OCI-LY1 (cell line): ENCODE results near the gene MCCD1.
"Not testable (repeated sequence)": the region's sequence is repeated elsewhere in the genome, so short reads cannot be mapped to it uniquely, and the experiment has no call there.

Experiments used
- H2AFZ ChIP-seq: fragments of 200-600 bp; sonication (generic), shearing (Covaris generic); 2 replicates; pipeline ENCODE4 v1.6.0; 2014; ENCODE audit warnings: antibody characterized with exemption, mild to moderate bottlenecking, low read length
- H3F3A ChIP-seq: fragments of 200-600 bp; sonication (generic), shearing (Covaris generic); 2 replicates; pipeline ENCODE4 v1.6.0; 2014; ENCODE audit warnings: mild to moderate bottlenecking, antibody characterized with exemption, low read length, moderate library complexity; ENCODE audit not compliant: insufficient read depth
- H3K27ac ChIP-seq: fragments of 200-600 bp; sonication (generic); 2 replicates; pipeline ENCODE4 v1.5.1; 2014; ENCODE audit warnings: low read length, mixed run types, mild to moderate bottlenecking, low read depth; ENCODE audit not compliant: poor library complexity, severe bottlenecking
- H3K27me3 ChIP-seq: fragments of 200-600 bp; sonication (generic); 2 replicates; pipeline ENCODE4 v1.6.0; 2014; ENCODE audit warnings: antibody characterized with exemption, mild to moderate bottlenecking, low read length, moderate library complexity; ENCODE audit not compliant: insufficient read depth
- H3K36me3 ChIP-seq: fragments of 200-600 bp; sonication (generic); 2 replicates; pipeline ENCODE4 v1.6.1; 2014; ENCODE audit warnings: mild to moderate bottlenecking, antibody characterized with exemption, low read length, moderate library complexity, mixed read lengths; ENCODE audit not compliant: insufficient read depth
- H3K4me1 ChIP-seq: fragments of 200-600 bp; sonication (generic); 2 replicates; pipeline ENCODE4 v1.5.1; 2014; ENCODE audit warnings: mild to moderate bottlenecking, low read length, moderate library complexity; ENCODE audit not compliant: insufficient read depth, severe bottlenecking
- H3K4me2 ChIP-seq: fragments of 200-600 bp; sonication (generic), shearing (Covaris generic); 2 replicates; pipeline ENCODE4 v1.6.1; 2014; ENCODE audit warnings: low read length
- H3K4me3 ChIP-seq: fragments of 200-600 bp; sonication (generic); 2 replicates; pipeline ENCODE4 v1.5.1; 2014; ENCODE audit warnings: low read length, low read depth, mild to moderate bottlenecking, mixed read lengths; ENCODE audit not compliant: poor library complexity, severe bottlenecking
- H3K79me2 ChIP-seq: fragments of 200-600 bp; shearing (Covaris generic); 2 replicates; pipeline ENCODE4 v1.6.1; 2016; ENCODE audit warnings: mixed run types, low read length, mixed read lengths; ENCODE audit not compliant: insufficient read depth
- H3K9ac ChIP-seq: fragments of 200-600 bp; sonication (generic), shearing (Covaris generic); 2 replicates; pipeline ENCODE4 v1.6.1; 2014; ENCODE audit warnings: mild to moderate bottlenecking, low read length, mixed read lengths
- H3K9me2 ChIP-seq: fragments of 200-600 bp; sonication (generic), shearing (Covaris generic); 2 replicates; pipeline ENCODE4 v1.6.1; 2014; ENCODE audit warnings: low read depth, mild to moderate bottlenecking, low read length, mixed read lengths
- H3K9me3 ChIP-seq: fragments of 200-600 bp; shearing (Covaris generic); 2 replicates; pipeline ENCODE4 v1.6.1; 2014; ENCODE audit warnings: low read length, mixed read lengths
- H4K20me1 ChIP-seq: fragments of 200-600 bp; sonication (generic), shearing (Covaris generic); 2 replicates; pipeline ENCODE4 v1.6.0; 2016; ENCODE audit warnings: mild to moderate bottlenecking, low read length; ENCODE audit not compliant: insufficient read depth
- CTCF ChIP-seq: fragments of 200-600 bp; sonication (generic), shearing (Covaris generic); IDR thresholded peaks from 2 replicates; pipeline ENCODE4 v1.5.1; 2017; ENCODE audit warnings: mild to moderate bottlenecking, antibody characterized with exemption, low read length, moderate library complexity, mixed read lengths
- EZH2 ChIP-seq: fragments of 200-600 bp; sonication (generic), shearing (Covaris generic); IDR thresholded peaks from 2 replicates; pipeline ENCODE4 v1.8.0; 2017; ENCODE audit warnings: borderline replicate concordance, mixed run types, mild to moderate bottlenecking, antibody characterized with exemption, low read length, moderate library complexity, mixed read lengths

MCCD1 gene

GRCh38 chr6:31551371-31551770 lies 22.6 kb downstream of the MCCD1 start:
- peak; percentile 67 for TF ChIP-seq CTCF
- not testable (repeated sequence) for H3K27ac ChIP-seq, H3F3A ChIP-seq, H3K4me2 ChIP-seq, H3K27me3 ChIP-seq, H3K36me3 ChIP-seq, H3K4me3 ChIP-seq, H3K9ac ChIP-seq, H4K20me1 ChIP-seq, H2AFZ ChIP-seq, H3K9me3 ChIP-seq, H3K9me2 ChIP-seq, H3K79me2 ChIP-seq
- H3K4me1 ChIP-seq: peaks cover 51% of the 10 kb centered on the region

GRCh38 chr6:31556307-31556706 lies 27.5 kb downstream of the MCCD1 start:
- Histone ChIP-seq H3K4me2 (no peak overlapping the region; the same call in 1 of the 2 replicates), H3K36me3 (peaks cover 14% of the 10 kb centered on the region)

GRCh38 chr6:31557443-31558317 lies 28.9 kb downstream of the MCCD1 start:
- Histone ChIP-seq H3K4me2 (peak overlapping the region; percentile 56), H3K4me1 (peaks cover 69% of the 10 kb centered on the region), H3K9me3 (no peaks in the 10 kb centered on the region), H3F3A (peaks cover 16% of the 10 kb centered on the region; the same call in 1 of the 2 replicates), H3K9me2 (no peaks in the 10 kb centered on the region), H3K79me2 (no peaks in the 10 kb centered on the region), H3K9ac (peak overlapping the region; percentile 48), H3K27me3 (no peaks in the 10 kb centered on the region), H4K20me1 (no peaks in the 10 kb centered on the region), H3K4me3 (no peak overlapping the region), H3K36me3 (peaks cover 14% of the 10 kb centered on the region), H2AFZ (no peak overlapping the region), H3K27ac (peak overlapping the region; percentile 94)
- no peak for TF ChIP-seq EZH2
- TF ChIP-seq CTCF: no peak

More at GRCh38 chr6:31556307-31556706, 27.5 kb downstream of the MCCD1 start:
- Histone ChIP-seq H3K27ac (peak overlapping the region; percentile 69), H2AFZ (no peak overlapping the region), H3K27me3 (no peaks in the 10 kb centered on the region), H3K9ac (peak overlapping the region; percentile 14; the same call in 1 of the 2 replicates), H3K9me2 (no peaks in the 10 kb centered on the region), H3K4me3 (no peak overlapping the region), H3K9me3 (no peaks in the 10 kb centered on the region), H4K20me1 (no peaks in the 10 kb centered on the region), H3F3A (peaks cover 16% of the 10 kb centered on the region; the same call in 1 of the 2 replicates), H3K79me2 (no peaks in the 10 kb centered on the region), H3K4me1 (peaks cover 60% of the 10 kb centered on the region)
- TF ChIP-seq CTCF (no peak), EZH2 (no peak)
